Osteocyte (in vitro differentiated cells): ENCODE results near the gene MPHOSPH10. TPM values are rescaled to one million over a fixed set of nuclear protein-coding genes. Genes with fewer than 3 reads are reported as not detected.
A peak's percentile ranks its signal among the peaks of the same experiment; 100 is the strongest.

Source experiments
- DNase-seq: peaks from one replicate; pipeline ENCODE4 v3.0.0; 2021; ENCODE audit warnings: mixed read lengths; ENCODE audit not compliant: unreplicated experiment; ENCODE audit errors: extremely low spot score
- H3K27ac Mint-ChIP-seq: one replicate; pipeline ENCODE4 v1.8.0; 2021; ENCODE audit warnings: mild to moderate bottlenecking, mixed read lengths; ENCODE audit not compliant: unreplicated experiment
- H3K27me3 Mint-ChIP-seq: one replicate; pipeline ENCODE4 v1.8.0; 2021; ENCODE audit warnings: mixed read lengths; ENCODE audit not compliant: unreplicated experiment
- H3K36me3 Mint-ChIP-seq: one replicate; pipeline ENCODE4 v1.8.0; 2021; ENCODE audit warnings: mixed read lengths; ENCODE audit not compliant: unreplicated experiment
- H3K4me1 Mint-ChIP-seq: one replicate; pipeline ENCODE4 v1.8.0; 2021; ENCODE audit warnings: mixed read lengths; ENCODE audit not compliant: unreplicated experiment
- H3K4me3 Mint-ChIP-seq: one replicate; pipeline ENCODE4 v1.8.0; 2021; ENCODE audit warnings: mild to moderate bottlenecking, moderate library complexity, mixed read lengths; ENCODE audit not compliant: unreplicated experiment
- H3K9me3 Mint-ChIP-seq: one replicate; pipeline ENCODE4 v1.8.0; 2021; ENCODE audit warnings: mixed read lengths; ENCODE audit not compliant: unreplicated experiment
- CTCF ChIP-seq: fragments of 200-600 bp; sonication (generic); IDR thresholded peaks from 2 replicates; pipeline ENCODE4 v1.5.0; 2021; ENCODE audit warnings: antibody characterized with exemption, mild to moderate bottlenecking, moderate library complexity
- total RNA-seq: library from RNA; stranded (reverse); gene quantifications from 2 replicates; pipeline ENCODE4 v1.2.1, GENCODE V29; 2021

MPHOSPH10 gene
- total RNA-seq, 1 donor from 2014 or later, result 38.6 TPM

- no peak for TF ChIP-seq CTCF
- peaks cover 47% of the 10 kb centered on the region for H3K27me3 Mint-ChIP-seq
- H3K27ac Mint-ChIP-seq, result no peak overlapping the region
- DNase-seq, result no peak
- H3K4me1 Mint-ChIP-seq, result no peaks in the 10 kb centered on the region
- no peaks in the 10 kb centered on the region for H3K9me3 Mint-ChIP-seq
- no peak overlapping the region for H3K4me3 Mint-ChIP-seq
- no peaks in the 10 kb centered on the region for H3K36me3 Mint-ChIP-seq
Observed at GRCh38 chr2:71187589-71187988, 57.2 kb downstream of the MPHOSPH10 start.

- DNase-seq, result no peak
Observed at GRCh38 chr2:71190656-71191569, 60.5 kb downstream of the MPHOSPH10 start.

GRCh38 chr2:71191570-71191943 is 61.1 kb downstream of the MPHOSPH10 start:
- DNase-seq, result no peak
- H3K4me3 Mint-ChIP-seq, result no peak overlapping the region
- peaks cover 4% of the 10 kb centered on the region for H3K36me3 Mint-ChIP-seq
- TF ChIP-seq CTCF, result no peak
- no peak overlapping the region for H3K27ac Mint-ChIP-seq
- peaks cover 63% of the 10 kb centered on the region for H3K27me3 Mint-ChIP-seq
- no peaks in the 10 kb centered on the region for H3K4me1 Mint-ChIP-seq
- H3K9me3 Mint-ChIP-seq, result peaks cover 6% of the 10 kb centered on the region

More at GRCh38 chr2:71190656-71191569, 60.5 kb downstream of the MPHOSPH10 start:
- Mint-ChIP-seq H3K27me3 (peaks cover 60% of the 10 kb centered on the region), H3K4me3 (no peak overlapping the region), H3K27ac (no peak overlapping the region), H3K36me3 (peaks cover under 1% of the 10 kb centered on the region), H3K9me3 (peaks cover under 1% of the 10 kb centered on the region), H3K4me1 (no peaks in the 10 kb centered on the region)
- TF ChIP-seq CTCF, result peak; percentile 39

Other genes with a start within 250 kb of the MPHOSPH10 start
- 5.9 and 8.3 TPM in 2 replicates for gene VAX2, start 230.1 kb upstream of the MPHOSPH10 start, total RNA-seq
- gene ATP6V1B1, start 194.7 kb upstream of the MPHOSPH10 start, total RNA-seq, result 6.3 and 6.5 TPM in 2 replicates
- gene ANKRD53, start 152.0 kb upstream of the MPHOSPH10 start, total RNA-seq, result 1.9 and 2.7 TPM in 2 replicates
- 64.7 and 71.2 TPM in 2 replicates for gene TEX261, start 135.8 kb upstream of the MPHOSPH10 start, total RNA-seq
- gene NAGK, start 62.0 kb upstream of the MPHOSPH10 start, total RNA-seq, result 157 and 161 TPM in 2 replicates
- gene MCEE, start 405 bp upstream of the MPHOSPH10 start, total RNA-seq, result 18.2 and 19.0 TPM in 2 replicates
- gene PAIP2B, start 96.5 kb downstream of the MPHOSPH10 start, total RNA-seq, result 0.55 and 0.78 TPM in 2 replicates
- 117 and 123 TPM in 2 replicates for gene ZNF638, start 201.1 kb downstream of the MPHOSPH10 start, total RNA-seq